ENCODE data around the gene PCMT1.

The PCMT1 gene

GRCh38 chr6:149856256-149856994 is 106.9 kb downstream of the PCMT1 start:
- H3K4me1 ChIP-seq (ENCODE audit: control insufficient read depth, insufficient read depth, low read length) = peaks cover 19% of the 10 kb centered on the region
- H3K4me3 ChIP-seq (ENCODE audit: low read length) = no peak overlapping the region
- no peak for DNase-seq (ENCODE audit: low read depth)
- no peak overlapping the region for H3K9ac ChIP-seq (ENCODE audit: low read length)
- H3K9me3 ChIP-seq (ENCODE audit: control insufficient read depth, low read length) = no peaks in the 10 kb centered on the region
- H3K27me3 ChIP-seq (replicated peaks; ENCODE audit: control insufficient read depth, insufficient read depth, low read length) = no peaks in the 10 kb centered on the region
- no peaks in the 10 kb centered on the region for H3K36me3 ChIP-seq (ENCODE audit: control insufficient read depth, insufficient read depth, low read length, severe bottlenecking)

- H3K9ac ChIP-seq (ENCODE audit: low read length) = no peak overlapping the region
- H3K4me1 ChIP-seq (ENCODE audit: control insufficient read depth, insufficient read depth, low read length) = peaks cover 27% of the 10 kb centered on the region
- no peak overlapping the region for H3K4me3 ChIP-seq (ENCODE audit: low read length)
- H3K27me3 ChIP-seq (replicated peaks; ENCODE audit: control insufficient read depth, insufficient read depth, low read length) = no peaks in the 10 kb centered on the region
- no peaks in the 10 kb centered on the region for H3K36me3 ChIP-seq (ENCODE audit: control insufficient read depth, insufficient read depth, low read length, severe bottlenecking)
- no peak for DNase-seq (ENCODE audit: low read depth)
- no peaks in the 10 kb centered on the region for H3K9me3 ChIP-seq (ENCODE audit: control insufficient read depth, low read length)
Measured at GRCh38 chr6:149857541-149857940, 108.0 kb downstream of the PCMT1 start.

- DNase-seq (ENCODE audit: low read depth) = peak; percentile 78
- Histone ChIP-seq H3K9me3 (ENCODE audit: control insufficient read depth, low read length) (no peaks in the 10 kb centered on the region), H3K27me3 (replicated peaks; ENCODE audit: control insufficient read depth, insufficient read depth, low read length) (no peaks in the 10 kb centered on the region), H3K9ac (ENCODE audit: low read length) (no peak overlapping the region), H3K4me1 (ENCODE audit: control insufficient read depth, insufficient read depth, low read length) (peaks cover 30% of the 10 kb centered on the region), H3K36me3 (ENCODE audit: control insufficient read depth, insufficient read depth, low read length, severe bottlenecking) (no peaks in the 10 kb centered on the region), H3K4me3 (ENCODE audit: low read length) (no peak overlapping the region)
Measured at GRCh38 chr6:149859368-149859767, 109.8 kb downstream of the PCMT1 start.

GRCh38 chr6:149859938-149860337 is 110.4 kb downstream of the PCMT1 start:
- DNase-seq (ENCODE audit: low read depth) = no peak
- Histone ChIP-seq H3K36me3 (ENCODE audit: control insufficient read depth, insufficient read depth, low read length, severe bottlenecking) (no peaks in the 10 kb centered on the region), H3K9ac (ENCODE audit: low read length) (no peak overlapping the region), H3K27me3 (replicated peaks; ENCODE audit: control insufficient read depth, insufficient read depth, low read length) (no peaks in the 10 kb centered on the region), H3K9me3 (ENCODE audit: control insufficient read depth, low read length) (no peaks in the 10 kb centered on the region), H3K4me1 (ENCODE audit: control insufficient read depth, insufficient read depth, low read length) (peaks cover 28% of the 10 kb centered on the region), H3K4me3 (ENCODE audit: low read length) (no peak overlapping the region)

GRCh38 chr6:149860513-149860833 is 110.9 kb downstream of the PCMT1 start:
- Histone ChIP-seq H3K27me3 (replicated peaks; ENCODE audit: control insufficient read depth, insufficient read depth, low read length) (no peaks in the 10 kb centered on the region), H3K4me3 (ENCODE audit: low read length) (no peak overlapping the region)
- no peak for DNase-seq (ENCODE audit: low read depth)

More at GRCh38 chr6:149860513-149860833, 110.9 kb downstream of the PCMT1 start:
- Histone ChIP-seq H3K9me3 (ENCODE audit: control insufficient read depth, low read length) (no peaks in the 10 kb centered on the region), H3K4me1 (ENCODE audit: control insufficient read depth, insufficient read depth, low read length) (peaks cover 26% of the 10 kb centered on the region), H3K9ac (ENCODE audit: low read length) (no peak overlapping the region), H3K36me3 (ENCODE audit: control insufficient read depth, insufficient read depth, low read length, severe bottlenecking) (no peaks in the 10 kb centered on the region)
